Measurements from ENCODE around the gene DGKG.

DNA sequence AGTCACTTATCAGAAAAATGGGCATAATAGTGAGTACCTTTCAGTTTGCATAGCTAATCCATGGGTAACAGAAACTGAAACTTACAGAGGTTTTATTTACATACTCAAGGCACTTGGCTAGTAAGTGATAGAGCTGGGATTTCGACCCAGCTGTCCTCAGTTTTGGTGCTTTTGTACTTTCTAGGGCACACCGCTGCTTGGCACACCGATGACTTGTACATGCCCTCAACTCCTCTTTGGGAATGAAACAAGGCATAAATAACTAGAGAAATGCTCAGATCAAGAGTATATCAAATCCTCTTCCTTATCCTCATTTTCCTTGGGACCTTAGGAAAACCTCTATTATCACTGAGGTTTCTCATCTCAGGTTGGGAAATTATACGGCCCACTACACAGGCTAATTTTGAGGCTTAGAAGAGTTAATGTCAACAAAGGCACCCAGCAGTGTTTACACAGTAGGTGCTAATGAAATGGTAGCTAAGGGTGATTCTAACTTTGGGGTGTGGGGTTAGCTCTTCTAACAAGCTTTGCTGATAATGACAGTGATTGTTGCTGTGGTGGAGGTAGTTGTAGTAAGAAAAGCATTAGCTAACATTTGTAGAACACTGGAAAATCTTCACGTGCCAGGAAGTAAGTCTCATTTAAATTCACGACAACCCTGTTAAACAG, 20.3 kb upstream of the DGKG start:
- TF ChIP-seq CTCF (IDR thresholded peaks at IDR 0.05) (no peak), TAF1 (IDR thresholded peaks at IDR 0.05; ENCODE audit: borderline replicate concordance, low read depth, low read length) (no peak), EP300 (IDR thresholded peaks at IDR 0.05; ENCODE audit: borderline replicate concordance in 1 of 2, low read depth in 1 of 2, low read length in 1 of 2) (no peak), ZBTB33 (IDR thresholded peaks at IDR 0.05; ENCODE audit: borderline replicate concordance, low read depth) (no peak), TCF12 (IDR thresholded peaks at IDR 0.05) (no peak)
- TF ChIP-seq, protein P1, sequence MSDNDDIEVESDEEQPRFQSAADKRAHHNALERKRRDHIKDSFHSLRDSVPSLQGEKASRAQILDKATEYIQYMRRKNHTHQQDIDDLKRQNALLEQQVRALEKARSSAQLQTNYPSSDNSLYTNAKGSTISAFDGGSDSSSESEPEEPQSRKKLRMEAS (IDR thresholded peaks at IDR 0.05; ENCODE audit: low read depth): no peak
